Choroid plexus epithelial cell (primary cell): ENCODE measurements around the gene HDAC3.

ENCODE experiments used
- DNase-seq: peaks from one replicate; pipeline ENCODE4 v3.0.0-alpha.2; 2010; ENCODE audit warnings: low read depth
- H3K4me3 ChIP-seq: 2 replicates; pipeline ENCODE4 v1.5.1; 2011; ENCODE audit warnings: low read depth, mild to moderate bottlenecking, control low read depth, low read length, moderate library complexity
- TF ChIP-seq, protein P1 (sequence below): conservative IDR thresholded peaks from 2 replicates; pipeline ENCODE4 v1.5.1; 2011; ENCODE audit warnings: low read depth, mild to moderate bottlenecking, control low read depth, inconsistent platforms, low read length, moderate library complexity

HDAC3 gene

GRCh38 chr5:141680178-141680577 is 43.5 kb upstream of the HDAC3 start:
- no peak for DNase-seq
- TF ChIP-seq, protein P1, sequence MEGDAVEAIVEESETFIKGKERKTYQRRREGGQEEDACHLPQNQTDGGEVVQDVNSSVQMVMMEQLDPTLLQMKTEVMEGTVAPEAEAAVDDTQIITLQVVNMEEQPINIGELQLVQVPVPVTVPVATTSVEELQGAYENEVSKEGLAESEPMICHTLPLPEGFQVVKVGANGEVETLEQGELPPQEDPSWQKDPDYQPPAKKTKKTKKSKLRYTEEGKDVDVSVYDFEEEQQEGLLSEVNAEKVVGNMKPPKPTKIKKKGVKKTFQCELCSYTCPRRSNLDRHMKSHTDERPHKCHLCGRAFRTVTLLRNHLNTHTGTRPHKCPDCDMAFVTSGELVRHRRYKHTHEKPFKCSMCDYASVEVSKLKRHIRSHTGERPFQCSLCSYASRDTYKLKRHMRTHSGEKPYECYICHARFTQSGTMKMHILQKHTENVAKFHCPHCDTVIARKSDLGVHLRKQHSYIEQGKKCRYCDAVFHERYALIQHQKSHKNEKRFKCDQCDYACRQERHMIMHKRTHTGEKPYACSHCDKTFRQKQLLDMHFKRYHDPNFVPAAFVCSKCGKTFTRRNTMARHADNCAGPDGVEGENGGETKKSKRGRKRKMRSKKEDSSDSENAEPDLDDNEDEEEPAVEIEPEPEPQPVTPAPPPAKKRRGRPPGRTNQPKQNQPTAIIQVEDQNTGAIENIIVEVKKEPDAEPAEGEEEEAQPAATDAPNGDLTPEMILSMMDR, result no peak
- no peak overlapping the region for H3K4me3 ChIP-seq

- no peak for DNase-seq
- TF ChIP-seq, protein P1, result peak; percentile 31
These were observed 40.8 kb upstream of the HDAC3 start for GRCh38 chr5:141677415-141677814.

GRCh38 chr5:141675672-141676071 is 39.0 kb upstream of the HDAC3 start:
- no peak overlapping the region for H3K4me3 ChIP-seq
- no peak for DNase-seq
- TF ChIP-seq, protein P1, result no peak

More at GRCh38 chr5:141677415-141677814, 40.8 kb upstream of the HDAC3 start:
- no peak overlapping the region for H3K4me3 ChIP-seq

- TF ChIP-seq, protein P1, result no peak
- no peak overlapping the region for H3K4me3 ChIP-seq
- no peak for DNase-seq
These were observed 38.1 kb upstream of the HDAC3 start for GRCh38 chr5:141674747-141675146.

- no peak overlapping the region for H3K4me3 ChIP-seq
- TF ChIP-seq, protein P1, result no peak
- DNase-seq, result no peak
These were observed 36.5 kb upstream of the HDAC3 start for GRCh38 chr5:141672841-141673813.

DNA sequence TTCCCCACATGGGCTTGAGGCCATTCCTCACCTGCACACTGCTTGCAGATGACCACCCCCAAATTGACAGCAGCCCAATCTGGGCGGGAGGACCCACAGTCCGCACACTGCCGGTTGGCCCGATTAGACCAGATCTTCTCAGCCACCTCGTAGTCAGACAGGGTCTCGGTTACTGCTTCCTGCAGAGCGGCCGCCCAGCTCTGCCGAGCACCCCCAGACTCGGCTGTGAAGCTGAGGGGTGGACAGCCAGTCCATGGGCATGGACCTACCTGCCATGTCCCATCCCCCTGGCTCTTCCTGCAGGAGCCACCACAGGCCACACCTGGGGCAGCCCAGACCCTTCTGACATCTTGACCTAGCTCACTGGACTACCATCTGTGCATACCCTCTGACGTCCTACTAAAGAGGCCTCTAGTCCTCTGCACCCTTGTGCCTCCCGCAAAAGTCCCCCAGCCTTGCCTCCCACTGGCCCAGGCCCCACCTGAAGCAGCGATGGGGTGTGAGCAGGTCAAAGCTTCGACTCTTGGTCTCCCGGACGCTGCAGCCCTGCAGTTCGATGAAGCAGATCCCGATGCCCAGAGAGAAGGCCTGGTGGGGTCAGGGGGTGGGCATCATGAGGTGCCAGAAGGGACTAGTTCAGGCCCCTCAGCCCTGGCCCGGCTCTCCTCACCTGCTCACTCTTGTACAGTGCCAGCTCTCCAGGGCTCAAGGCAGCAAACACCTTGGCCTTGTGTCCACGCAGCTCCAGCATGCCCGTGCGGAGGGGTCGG is 35.6 kb upstream of the HDAC3 start:
- TF ChIP-seq, protein P1, result no peak
- H3K4me3 ChIP-seq, result no peak overlapping the region
- DNase-seq, result no peak
